ENCODE measurements around the gene OLFML1.

- TF ChIP-seq CTCF (IDR thresholded peaks at IDR 0.05) = peak in 1 of 5 experiments; percentile 26
- no peak for TF ChIP-seq POLR2A (IDR thresholded peaks at IDR 0.05)
- no peak for TF ChIP-seq EP300 (IDR thresholded peaks at IDR 0.05)
Measured at GRCh38 chr11:7548659-7549274, 63.5 kb downstream of the OLFML1 start.

Measured in tibial nerve (tissue), 4 donors.